HepG2 (cell line): ENCODE data around the gene CDKL5. TPM values are rescaled to one million over a fixed set of nuclear protein-coding genes. Genes with fewer than 3 reads are reported as not detected.

Source experiments
- ARID5B ChIP-seq: IDR thresholded peaks from 2 replicates; pipeline ENCODE4 v1.4.0; 2020; ENCODE audit warnings: mild to moderate bottlenecking, missing genetic modification reagents
- CCAR2 ChIP-seq: fragments of 200-400 bp; formaldehyde crosslinking; optimal IDR thresholded peaks from 2 replicates; pipeline ENCODE3; 2018; ENCODE audit warnings: low read depth, mild to moderate bottlenecking, low read length, moderate library complexity
- CCDC6 ChIP-seq: sonication (generic); formaldehyde crosslinking; IDR thresholded peaks from 2 replicates; pipeline ENCODE4 v1.8.1; 2022; ENCODE audit warnings: mild to moderate bottlenecking, missing genetic modification reagents, moderate library complexity
- HOXA3 ChIP-seq: sonication (generic); formaldehyde crosslinking; IDR thresholded peaks from 2 replicates; pipeline ENCODE4 v1.5.0; 2020; ENCODE audit warnings: missing genetic modification reagents
- LRRFIP1 ChIP-seq: sonication (generic); formaldehyde crosslinking; conservative IDR thresholded peaks from 2 replicates; pipeline ENCODE4 v1.4.0; 2020; ENCODE audit warnings: missing genetic modification reagents
- NCOR1 ChIP-seq: fragments of 200-600 bp; sonication (generic); IDR thresholded peaks from 2 replicates; pipeline ENCODE4 v1.7.0; 2017; ENCODE audit warnings: antibody characterized with exemption, low read length, borderline replicate concordance
- NR2F1 ChIP-seq, 2 experiments: fragments of 450-650 bp in 1 of 2; formaldehyde crosslinking in 1 of 2; IDR thresholded peaks; 2 replicates each; pipeline versions ENCODE4 v1.5.0 to v1.6.1; 2016 to 2020; ENCODE audit warnings: mild to moderate bottlenecking in 1 of 2, missing compliant biosample characterization in 1 of 2, missing genetic modification reagents in 1 of 2, moderate library complexity in 1 of 2
- PAX8 ChIP-seq: sonication (generic); formaldehyde crosslinking; IDR thresholded peaks from 2 replicates; pipeline ENCODE4 v1.8.0; 2022; ENCODE audit warnings: mild to moderate bottlenecking, missing genetic modification reagents, borderline replicate concordance
- PPARG ChIP-seq: conservative IDR thresholded peaks from 2 replicates; pipeline ENCODE4 v1.6.1; 2016; ENCODE audit warnings: missing biosample characterization, missing genetic modification reagents
- SMARCC2 ChIP-seq: fragments of 450-650 bp; IDR thresholded peaks from 2 replicates; pipeline ENCODE4 v1.6.1; 2017; ENCODE audit warnings: antibody characterized with exemption, mild to moderate bottlenecking
- TCF7L2 ChIP-seq: IDR thresholded peaks from 2 replicates; pipeline ENCODE4 v1.6.1; 2011; ENCODE audit warnings: mild to moderate bottlenecking, low read depth, low read length, moderate library complexity
- THRA ChIP-seq: sonication (generic); formaldehyde crosslinking; IDR thresholded peaks from 2 replicates; pipeline ENCODE4 v1.4.0; 2020; ENCODE audit warnings: missing genetic modification reagents, borderline replicate concordance
- YEATS4 ChIP-seq: sonication (generic); formaldehyde crosslinking; IDR thresholded peaks from 2 replicates; pipeline ENCODE4 v1.4.0; 2020; ENCODE audit warnings: missing genetic modification reagents, borderline replicate concordance
- ZBTB7A ChIP-seq: sonication (generic); formaldehyde crosslinking; IDR thresholded peaks from 2 replicates; pipeline ENCODE4 v1.8.0; 2022; ENCODE audit warnings: mild to moderate bottlenecking, missing genetic modification reagents
- ZBTB7B ChIP-seq: sonication (generic); formaldehyde crosslinking; IDR thresholded peaks from 2 replicates; pipeline ENCODE4 v1.4.0; 2020; ENCODE audit warnings: missing genetic modification reagents
- ZNF251 ChIP-seq: sonication (generic); formaldehyde crosslinking; IDR thresholded peaks from 2 replicates; pipeline ENCODE4 v1.9.0; 2021; ENCODE audit warnings: mild to moderate bottlenecking, missing genetic modification reagents
- ZNF367 ChIP-seq: sonication (generic); formaldehyde crosslinking; IDR thresholded peaks from 2 replicates; pipeline ENCODE4 v1.4.0; 2020; ENCODE audit warnings: missing genetic modification reagents, borderline replicate concordance
- ZNF619 ChIP-seq: sonication (generic); formaldehyde crosslinking; IDR thresholded peaks from 2 replicates; pipeline ENCODE4 v1.4.0; 2020; ENCODE audit warnings: mild to moderate bottlenecking, missing genetic modification reagents
- polyA plus RNA-seq, 8 experiments: library from polyadenylated mRNA; depleted of rRNA in 3 of 8; stranded (reverse) in 7 of 8; unstranded in 1 of 8; fragments of >200 nt; fragmentation: Illumina TruSeq in 4 of 8; extraction: Trizol in 4 of 8; gene quantifications; 2 replicates each; pipeline versions ENCODE4 v1.2.1 to v1.2.3, GENCODE V29; 2011 to 2016; ENCODE audit warnings: low read depth in 4 of 8, missing spikeins in 1 of 8, mixed read lengths in 1 of 8; ENCODE audit not compliant: insufficient read depth in 1 of 8
- total RNA-seq, 5 experiments: library from RNA; depleted of rRNA; stranded (reverse); fragments of >200 nt; fragmentation: Illumina TruSeq; extraction: Trizol; gene quantifications; 2 replicates each; pipeline ENCODE4 v1.2.3, GENCODE V29; 2016; ENCODE audit warnings: low read depth in 1 of 5
- TF ChIP-seq, protein P1 (sequence below): sonication (generic); formaldehyde crosslinking; IDR thresholded peaks from 2 replicates; pipeline ENCODE4 v1.4.0; 2020; ENCODE audit warnings: missing genetic modification reagents
- TF ChIP-seq, protein P2 (sequence below): sonication (generic); formaldehyde crosslinking; IDR thresholded peaks from 2 replicates; pipeline ENCODE4 v1.5.1; 2020; ENCODE audit warnings: missing genetic modification reagents, mild to moderate bottlenecking, borderline replicate concordance

CDKL5 gene
- total and polyA plus RNA-seq, 2 of the 13 experiments (the other 11 are each of a cell fraction or from before 2014, with no cell fraction given): 2.8 to 7.0 TPM

DNA sequence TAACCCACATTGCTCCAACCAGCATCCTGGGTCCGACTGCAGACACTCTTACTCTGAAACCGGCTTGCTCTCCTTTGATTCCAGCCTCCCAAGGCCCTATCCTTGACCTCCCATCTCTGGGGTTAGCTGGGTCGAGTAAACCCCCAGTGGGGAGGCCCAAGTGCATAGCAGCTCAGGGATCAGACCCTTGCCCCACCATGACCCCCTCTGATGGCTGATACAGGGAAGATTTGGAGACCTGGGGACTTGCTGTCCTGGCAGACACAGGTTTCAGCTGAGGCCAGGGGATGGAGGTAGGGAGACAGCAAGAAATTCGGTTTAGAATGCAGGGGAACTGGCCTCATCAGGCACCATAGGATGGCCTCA lies 23.6 kb upstream of the CDKL5 start (continued):
- TF ChIP-seq LRRFIP1 (no peak), PAX8 (CRISPR knock-in tag) (no peak), HOXA3 (0 out of 2 replicates have a peak, but pooled peaks have one; percentile 1), NCOR1 (peak; percentile 8; the same call in 1 of the 2 replicates), CCAR2 (no peak), ZBTB7B (0 out of 2 replicates have a peak, but pooled peaks have one; percentile 42), NR2F1 (CRISPR knock-in tag; IDR thresholded peaks at IDR 0.05) (peak; percentile 13 to 36; a peak in 1 of 4 replicates), THRA (CRISPR knock-in tag) (peak; percentile 56; the same call in 1 of the 2 replicates), SMARCC2 (no peak), PPARG (peak; percentile 3; the same call in 1 of the 2 replicates), ZNF619 (CRISPR knock-in tag) (no peak), CCDC6 (CRISPR knock-in tag) (no peak), ZBTB7A (CRISPR knock-in tag) (peak; percentile 44; the same call in 1 of the 2 replicates), ARID5B (CRISPR knock-in tag) (0 out of 2 replicates have a peak, but pooled peaks have one; percentile 1), TCF7L2 (peak; percentile 52; the same call in 1 of the 2 replicates), ZNF251 (CRISPR knock-in tag) (no peak), YEATS4 (CRISPR knock-in tag) (no peak), ZNF367 (no peak)
- TF ChIP-seq, protein P1, sequence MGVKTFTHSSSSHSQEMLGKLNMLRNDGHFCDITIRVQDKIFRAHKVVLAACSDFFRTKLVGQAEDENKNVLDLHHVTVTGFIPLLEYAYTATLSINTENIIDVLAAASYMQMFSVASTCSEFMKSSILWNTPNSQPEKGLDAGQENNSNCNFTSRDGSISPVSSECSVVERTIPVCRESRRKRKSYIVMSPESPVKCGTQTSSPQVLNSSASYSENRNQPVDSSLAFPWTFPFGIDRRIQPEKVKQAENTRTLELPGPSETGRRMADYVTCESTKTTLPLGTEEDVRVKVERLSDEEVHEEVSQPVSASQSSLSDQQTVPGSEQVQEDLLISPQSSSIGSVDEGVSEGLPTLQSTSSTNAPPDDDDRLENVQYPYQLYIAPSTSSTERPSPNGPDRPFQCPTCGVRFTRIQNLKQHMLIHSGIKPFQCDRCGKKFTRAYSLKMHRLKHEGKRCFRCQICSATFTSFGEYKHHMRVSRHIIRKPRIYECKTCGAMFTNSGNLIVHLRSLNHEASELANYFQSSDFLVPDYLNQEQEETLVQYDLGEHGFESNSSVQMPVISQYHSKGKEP (CRISPR knock-in tag): no peak
- TF ChIP-seq, protein P2, sequence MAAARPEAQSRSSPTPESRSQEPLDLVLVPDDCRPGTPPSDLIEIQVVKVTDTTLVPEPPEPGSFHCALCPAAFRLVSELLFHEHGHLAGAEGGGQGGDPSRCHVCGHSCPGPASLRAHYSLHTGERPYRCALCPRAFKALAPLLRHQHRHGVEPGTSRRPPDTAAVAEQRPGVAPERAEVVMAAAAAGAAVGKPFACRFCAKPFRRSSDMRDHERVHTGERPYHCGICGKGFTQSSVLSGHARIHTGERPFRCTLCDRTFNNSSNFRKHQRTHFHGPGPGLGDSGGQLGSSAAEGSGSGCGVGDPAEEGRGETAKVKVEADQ (CRISPR knock-in tag): no peak
